HEK293 (cell line): ENCODE data around the gene CDT1.

Experiments used
- CTCF ChIA-PET: fragments of 350-600 bp; formaldehyde crosslinking; extraction: SDS; loops from one replicate; lab custom pipeline; 2021; ENCODE audit warnings: antibody characterized with exemption; lab: Yijun Ruan, JAX
- POLR2A ChIA-PET: fragments of 300-600 bp; formaldehyde crosslinking; extraction: SDS; loops from one replicate; lab custom pipeline; 2020; ENCODE audit warnings: antibody characterized with exemption, inconsistent platforms; lab: Yijun Ruan, JAX
- H3K27ac ChIP-seq: fragments of 200-500 bp; sonication (Bioruptor generic); 2 replicates; pipeline ENCODE4 v1.5.1; 2014; ENCODE audit warnings: low read depth, low read length, control low read depth, inconsistent platforms; ENCODE audit errors: extremely low read depth
- H3K36me3 ChIP-seq, 2 experiments: fragments of 200-500 bp in 1 of 2; sonication (Bioruptor generic) in 1 of 2; 1 replicate in 1 of 2; 2 replicates in 1 of 2; pipeline ENCODE4 v1.5.1; 2014 to 2017; ENCODE audit warnings: inconsistent platforms in 2 of 2, low read length in 2 of 2; ENCODE audit not compliant: control insufficient read depth in 2 of 2, insufficient read depth in 1 of 2
- H3K4me1 ChIP-seq: fragments of 200-500 bp; sonication (Bioruptor generic); 2 replicates; pipeline ENCODE4 v1.5.1; 2014; ENCODE audit warnings: mild to moderate bottlenecking, low read length, inconsistent platforms; ENCODE audit not compliant: control insufficient read depth, insufficient read depth
- H3K4me3 ChIP-seq: 2 replicates; pipeline ENCODE4 v1.5.1; 2011; ENCODE audit warnings: low read depth, mild to moderate bottlenecking, control low read depth, low read length, moderate library complexity
- H3K9me3 ChIP-seq: fragments of 200-500 bp; sonication (Bioruptor generic); 2 replicates; pipeline ENCODE4 v1.5.1; 2014; ENCODE audit warnings: low read depth, low read length, inconsistent platforms; ENCODE audit not compliant: control insufficient read depth, insufficient read depth
- EGR2 ChIP-seq: fragments of 450-650 bp; formaldehyde crosslinking; IDR thresholded peaks from 2 replicates; pipeline ENCODE4 v1.5.1; 2016; ENCODE audit warnings: low read depth, missing biosample characterization, missing genetic modification characterization
- GLIS1 ChIP-seq: fragments of 450-650 bp; formaldehyde crosslinking; IDR thresholded peaks from 2 replicates; pipeline ENCODE4 v1.5.1; 2016; ENCODE audit warnings: missing biosample characterization, missing genetic modification characterization
- KLF1 ChIP-seq: fragments of 450-650 bp; formaldehyde crosslinking; IDR thresholded peaks from 2 replicates; pipeline ENCODE4 v1.5.1; 2016; ENCODE audit warnings: missing biosample characterization, missing genetic modification characterization
- PATZ1 ChIP-seq: fragments of 450-650 bp; formaldehyde crosslinking; IDR thresholded peaks from 2 replicates; pipeline ENCODE4 v1.5.1; 2016; ENCODE audit warnings: missing biosample characterization, missing genetic modification characterization
- ZBTB20 ChIP-seq: fragments of 450-650 bp; formaldehyde crosslinking; IDR thresholded peaks from 2 replicates; pipeline ENCODE4 v1.5.1; 2016; ENCODE audit warnings: missing biosample characterization, missing genetic modification characterization
- ZFHX2 ChIP-seq: fragments of 450-650 bp; formaldehyde crosslinking; conservative IDR thresholded peaks from 2 replicates; pipeline ENCODE4 v1.5.1; 2016; ENCODE audit warnings: missing biosample characterization, missing genetic modification characterization
- ZIC2 ChIP-seq: fragments of 450-650 bp; formaldehyde crosslinking; IDR thresholded peaks from 2 replicates; pipeline ENCODE4 v1.5.1; 2016; ENCODE audit warnings: missing biosample characterization, missing genetic modification characterization
- ZNF211 ChIP-seq: fragments of 450-650 bp; formaldehyde crosslinking; IDR thresholded peaks from 2 replicates; pipeline ENCODE4 v1.5.1; 2016; ENCODE audit warnings: low read depth, missing biosample characterization, missing genetic modification characterization
- ZNF398 ChIP-seq: fragments of 450-650 bp; formaldehyde crosslinking; IDR thresholded peaks from 2 replicates; pipeline ENCODE4 v1.5.1; 2017; ENCODE audit warnings: missing biosample characterization, missing genetic modification characterization
- ZNF423 ChIP-seq: fragments of 450-650 bp; formaldehyde crosslinking; IDR thresholded peaks from 2 replicates; pipeline ENCODE4 v1.5.1; 2016; ENCODE audit warnings: missing biosample characterization, missing genetic modification characterization
- ZNF501 ChIP-seq: fragments of 450-650 bp; formaldehyde crosslinking; IDR thresholded peaks from 2 replicates; pipeline ENCODE4 v1.5.1; 2016; ENCODE audit warnings: missing biosample characterization, missing genetic modification characterization
- ZNF692 ChIP-seq: fragments of 450-650 bp; formaldehyde crosslinking; IDR thresholded peaks from 2 replicates; pipeline ENCODE4 v1.5.1; 2016; ENCODE audit warnings: missing biosample characterization, missing genetic modification characterization
- ZNF791 ChIP-seq: fragments of 450-650 bp; formaldehyde crosslinking; IDR thresholded peaks from 2 replicates; pipeline ENCODE4 v1.5.1; 2016; ENCODE audit warnings: missing biosample characterization, missing genetic modification characterization
- ZSCAN5A ChIP-seq: fragments of 450-650 bp; formaldehyde crosslinking; IDR thresholded peaks from 2 replicates; pipeline ENCODE4 v1.5.1; 2016; ENCODE audit warnings: missing biosample characterization, missing genetic modification characterization

The CDT1 gene

GRCh38 chr16:88781140-88782077 is 22.2 kb upstream of the CDT1 start:
- Histone ChIP-seq H3K9me3 (no peaks in the 10 kb centered on the region), H3K27ac (no peak overlapping the region; the same call in 1 of the 2 replicates), H3K4me3 (no peak overlapping the region), H3K4me1 (peaks cover 29% of the 10 kb centered on the region), H3K36me3 (no peaks in the 10 kb centered on the region)
- ChIA-PET CTCF (interaction anchor here (0.6 to 3.3 kb wide), 7 partner anchors 9 to 509 kb away, joined by 3 to 16 read pairs (median 4); no protein-coding TSS in a partner anchor), POLR2A (interaction anchor here (0.8 to 6.7 kb wide), 4 partner anchors 11 to 30 kb away, joined by 3 to 97 read pairs (median 4); partner anchors contain the start of gene APRT)
- TF ChIP-seq ZNF423 (tag by site-specific recombination) (no peak), EGR2 (tag by site-specific recombination) (peak; percentile 45; the same call in 1 of the 2 replicates), ZNF501 (tag by site-specific recombination) (no peak), ZIC2 (peak; percentile 93), GLIS1 (tag by site-specific recombination) (peak; percentile 37), ZSCAN5A (tag by site-specific recombination) (no peak), ZNF791 (tag by site-specific recombination) (no peak), ZNF398 (tag by site-specific recombination) (peak; percentile 29; the same call in 1 of the 2 replicates), ZNF692 (tag by site-specific recombination) (peak; percentile 63; the same call in 1 of the 2 replicates), ZNF211 (tag by site-specific recombination) (no peak), PATZ1 (tag by site-specific recombination) (peak; percentile 80; the same call in 1 of the 2 replicates), KLF1 (tag by site-specific recombination) (peak; percentile 57; the same call in 1 of the 2 replicates), ZFHX2 (tag by site-specific recombination) (peak; percentile 50), ZBTB20 (tag by site-specific recombination) (peak; percentile 84)
